GM12875 (cell line): ENCODE measurements around the gene MDFIC2.
"Not testable (repeated sequence)": the region's sequence is repeated elsewhere in the genome, so short reads cannot be mapped to it uniquely, and the experiment has no call there.

Experiments used
- H3K4me3 ChIP-seq: one replicate; pipeline ENCODE4 v1.5.1; 2011; ENCODE audit warnings: low read depth, low read length, control low read depth
- TF ChIP-seq, protein P1 (sequence below): IDR thresholded peaks from 2 replicates; pipeline ENCODE4 v1.5.1; 2011; ENCODE audit warnings: low read depth, mild to moderate bottlenecking, control low read depth, inconsistent platforms, low read length, moderate library complexity, borderline replicate concordance; ENCODE audit not compliant: insufficient read depth

Gene MDFIC2

DNA sequence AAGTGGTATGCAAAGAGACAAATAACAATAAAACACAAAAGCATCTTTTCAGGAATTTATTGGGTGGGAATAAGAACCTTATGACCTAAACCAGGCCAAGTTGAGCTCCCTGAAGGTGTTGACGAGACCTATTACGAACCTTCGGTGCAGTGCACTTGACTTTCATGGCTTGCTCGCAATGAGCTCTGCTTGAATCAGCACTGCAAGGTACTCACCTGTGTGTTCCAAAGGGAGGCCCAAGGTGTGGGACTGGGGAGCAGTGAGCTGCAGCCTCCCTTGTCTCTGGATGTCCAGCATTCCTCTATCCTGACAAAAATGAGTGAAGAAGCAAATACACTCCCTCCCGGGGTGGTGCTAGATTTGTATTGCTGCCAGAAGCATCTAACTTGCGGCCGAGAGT is at the start of gene MDFIC2:
TSS of gene MDFIC2 (minus strand) at position 303 of the 400 bp plus-strand sequence. CDS start 665 bp downstream, outside the sequence.
- no peak within 1 kb of the TSS for H3K4me3 ChIP-seq
- TF ChIP-seq, protein P1, sequence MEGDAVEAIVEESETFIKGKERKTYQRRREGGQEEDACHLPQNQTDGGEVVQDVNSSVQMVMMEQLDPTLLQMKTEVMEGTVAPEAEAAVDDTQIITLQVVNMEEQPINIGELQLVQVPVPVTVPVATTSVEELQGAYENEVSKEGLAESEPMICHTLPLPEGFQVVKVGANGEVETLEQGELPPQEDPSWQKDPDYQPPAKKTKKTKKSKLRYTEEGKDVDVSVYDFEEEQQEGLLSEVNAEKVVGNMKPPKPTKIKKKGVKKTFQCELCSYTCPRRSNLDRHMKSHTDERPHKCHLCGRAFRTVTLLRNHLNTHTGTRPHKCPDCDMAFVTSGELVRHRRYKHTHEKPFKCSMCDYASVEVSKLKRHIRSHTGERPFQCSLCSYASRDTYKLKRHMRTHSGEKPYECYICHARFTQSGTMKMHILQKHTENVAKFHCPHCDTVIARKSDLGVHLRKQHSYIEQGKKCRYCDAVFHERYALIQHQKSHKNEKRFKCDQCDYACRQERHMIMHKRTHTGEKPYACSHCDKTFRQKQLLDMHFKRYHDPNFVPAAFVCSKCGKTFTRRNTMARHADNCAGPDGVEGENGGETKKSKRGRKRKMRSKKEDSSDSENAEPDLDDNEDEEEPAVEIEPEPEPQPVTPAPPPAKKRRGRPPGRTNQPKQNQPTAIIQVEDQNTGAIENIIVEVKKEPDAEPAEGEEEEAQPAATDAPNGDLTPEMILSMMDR = no peak

DNA sequence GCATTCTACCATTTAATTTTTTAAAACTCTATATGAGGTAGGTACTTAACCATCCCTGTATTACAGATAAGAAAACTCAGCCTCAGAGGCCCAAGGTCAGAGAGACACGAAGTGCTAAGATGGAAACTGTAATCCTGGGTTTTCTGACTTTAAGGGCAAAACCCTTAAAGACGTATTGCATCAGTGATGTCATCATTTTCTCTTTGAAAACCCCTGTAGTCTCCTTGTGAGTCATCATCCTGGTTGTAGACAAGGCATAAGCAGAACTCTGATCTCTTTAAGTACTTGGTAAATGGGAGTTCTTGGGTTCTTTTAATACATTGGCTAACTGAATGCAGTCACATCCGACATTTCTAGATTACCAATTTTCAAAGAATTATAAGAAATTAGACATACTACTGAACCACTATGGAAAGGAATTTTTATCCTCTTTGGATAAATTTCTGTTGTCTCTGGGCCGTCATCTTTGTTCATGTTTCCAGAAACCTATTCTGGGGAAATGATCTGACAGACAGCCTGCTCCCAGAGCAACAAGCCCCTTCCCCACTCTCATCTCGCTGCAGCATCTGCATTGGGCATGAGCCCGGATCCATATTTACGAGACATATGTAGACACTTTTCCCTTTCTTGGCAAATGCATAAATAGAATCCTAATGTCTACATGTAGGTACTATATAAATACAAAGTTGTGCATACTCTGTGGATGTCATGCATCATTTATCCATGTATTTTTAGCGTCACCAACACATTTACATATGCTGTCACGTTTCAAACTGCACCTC is 48.7 kb upstream of the MDFIC2 start:
- H3K4me3 ChIP-seq = no peak overlapping the region
- TF ChIP-seq, protein P1 = no peak

DNA sequence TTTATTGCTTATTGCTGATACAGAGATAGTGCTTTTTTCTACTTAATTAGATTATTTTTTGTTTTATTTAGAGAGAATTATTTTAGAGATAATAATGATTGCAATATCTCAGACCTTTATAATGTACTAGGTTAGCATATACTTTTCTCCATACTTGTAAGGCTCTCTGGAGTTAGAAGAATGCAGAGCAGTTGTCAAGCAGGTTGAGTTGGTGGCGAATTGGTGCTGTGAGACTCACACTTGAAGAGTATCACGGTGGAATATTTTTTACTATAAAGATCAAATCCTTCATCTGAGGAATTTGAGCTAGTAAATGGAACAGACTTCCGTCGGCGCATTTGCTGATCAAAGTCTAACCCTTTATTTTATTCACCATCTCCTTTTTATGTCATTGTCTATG is 47.3 kb upstream of the MDFIC2 start:
- H3K4me3 ChIP-seq = no peak overlapping the region
- TF ChIP-seq, protein P1 = no peak

DNA sequence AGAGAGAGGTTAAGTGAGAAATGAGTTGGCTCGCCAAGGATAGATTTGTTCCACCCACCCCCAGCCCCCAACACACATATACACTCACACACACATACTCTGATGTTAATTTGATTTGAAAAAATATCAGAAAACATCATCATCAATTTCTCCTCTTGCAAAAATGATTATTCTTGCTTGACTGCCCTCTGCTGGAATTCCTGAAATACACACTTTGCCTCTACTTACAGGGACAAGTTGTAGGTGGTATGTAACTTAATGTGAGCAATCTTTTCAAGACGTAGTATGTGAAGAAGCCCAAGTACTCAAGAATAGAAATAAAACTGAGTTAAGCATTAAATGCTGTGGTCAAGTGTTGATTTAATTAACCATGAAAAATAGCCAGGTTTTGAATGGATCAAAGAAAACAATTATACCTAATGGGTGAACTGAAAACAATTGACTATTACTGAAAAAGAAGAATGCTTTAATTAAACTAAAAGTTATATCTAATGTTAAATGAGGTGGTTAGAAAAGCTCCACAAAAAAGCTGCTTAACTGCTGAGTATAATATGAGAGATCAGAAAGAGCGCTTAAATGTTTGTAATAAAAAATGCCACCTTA is 46.6 kb upstream of the MDFIC2 start:
- H3K4me3 ChIP-seq = no peak overlapping the region
- TF ChIP-seq, protein P1 = peak; percentile 38; the same call in 1 of the 2 replicates

DNA sequence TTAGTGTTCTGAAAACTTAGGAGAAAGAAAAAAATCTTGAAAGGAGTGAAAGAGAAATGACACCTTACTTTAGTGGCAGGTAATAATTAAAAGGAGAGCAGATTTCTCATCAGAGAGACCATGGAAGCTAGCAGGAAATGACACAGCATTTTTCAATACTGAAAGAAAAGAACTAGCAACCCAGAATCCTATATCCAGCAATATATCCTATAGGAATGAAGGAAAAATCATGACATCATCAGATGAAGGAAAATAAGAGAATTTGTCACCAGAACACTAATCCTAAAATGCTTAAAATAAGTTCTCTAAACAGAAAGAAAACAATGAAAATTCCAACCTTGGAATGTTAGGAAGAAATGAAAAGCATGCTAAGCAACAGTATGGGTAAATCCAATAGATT is 39.8 kb upstream of the MDFIC2 start:
- no peak overlapping the region for H3K4me3 ChIP-seq
- TF ChIP-seq, protein P1 = no peak

DNA sequence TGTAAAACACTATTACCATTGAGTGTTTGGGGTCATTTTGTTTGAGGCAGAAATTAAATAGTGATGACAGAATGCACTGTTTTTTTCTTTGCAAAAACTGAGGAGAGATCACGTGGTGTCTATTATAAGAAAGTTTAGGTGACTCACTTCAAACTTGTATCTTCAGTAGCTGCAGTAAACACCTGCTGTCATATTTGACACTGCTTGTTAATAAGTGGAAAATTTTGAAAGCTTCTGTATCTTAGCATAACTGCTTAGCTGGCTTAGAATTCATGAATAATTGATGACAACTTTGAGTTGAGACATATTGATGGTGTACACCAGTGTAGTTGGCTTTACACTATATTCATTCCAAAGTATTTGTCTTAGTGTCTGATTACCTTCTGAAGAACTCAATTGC is 29.7 kb upstream of the MDFIC2 start:
- TF ChIP-seq, protein P1 = no peak
- no peak overlapping the region for H3K4me3 ChIP-seq

DNA sequence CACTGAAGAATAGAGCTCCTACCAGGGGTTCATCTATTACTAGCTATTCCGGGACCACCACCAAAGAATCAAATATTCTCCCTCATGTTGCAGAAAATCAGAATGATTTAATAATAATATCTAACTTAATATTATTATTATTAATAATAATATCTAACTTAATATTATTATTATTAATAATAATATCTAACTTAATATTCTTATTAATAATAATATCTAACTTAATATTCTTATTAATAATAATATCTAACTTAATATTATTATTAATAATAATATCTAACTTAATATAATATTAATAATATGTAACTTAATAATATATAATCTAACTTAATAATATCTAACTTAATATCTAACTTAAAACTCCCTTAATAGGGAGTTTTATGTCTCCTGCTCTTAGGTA is 24.4 kb upstream of the MDFIC2 start:
- not testable (repeated sequence) for H3K4me3 ChIP-seq
